ENCODE data around the gene RTP5.

DNA sequence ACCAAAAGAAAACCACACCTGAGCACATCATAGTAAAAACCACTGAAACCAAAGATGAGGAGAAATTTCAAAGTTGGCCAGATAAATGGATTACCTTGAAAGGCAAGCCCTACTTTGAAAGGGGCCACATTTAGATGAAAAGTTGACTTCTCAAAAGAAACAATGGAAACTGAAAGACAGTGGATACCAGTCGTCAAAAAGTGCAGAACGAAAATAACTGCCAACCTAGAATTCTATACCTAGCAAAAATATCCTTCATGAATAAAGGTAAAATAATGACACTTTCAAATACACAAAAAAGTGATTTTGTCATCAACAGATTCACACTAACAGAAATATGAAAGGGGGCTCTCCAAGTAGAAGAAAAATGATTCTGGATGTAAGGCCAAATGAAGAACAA, 42.1 kb upstream of the RTP5 start:
- TF ChIP-seq EZH2 (IDR thresholded peaks at IDR 0.05; ENCODE audit: insufficient read depth, poor library complexity, severe bottlenecking), result no peak
- TF ChIP-seq EZH2phosphoT487 (IDR thresholded peaks at IDR 0.05; ENCODE audit: insufficient read depth, low read depth), result no peak

All from GM23248 (cell line).